BJ (cell line): ENCODE results near the gene TTC9B. TPM values are rescaled to one million over a fixed set of nuclear protein-coding genes. Genes with fewer than 3 reads are reported as not detected.

Experiments used
- CTCF ChIA-PET: fragments of 350-600 bp; formaldehyde crosslinking; extraction: SDS; loops from one replicate; lab custom pipeline; 2021; ENCODE audit warnings: antibody characterized with exemption, inconsistent platforms; lab: Yijun Ruan, JAX
- POLR2A ChIA-PET: fragments of 300-600 bp; sonication (Branson Sonifier 250); formaldehyde crosslinking; extraction: SDS; loops from one replicate; lab custom pipeline; 2021; ENCODE audit warnings: antibody characterized with exemption; lab: Charles Lee
- DNase-seq: peaks from one replicate; pipeline ENCODE4 v3.0.0-alpha.2; 2011; ENCODE audit warnings: low read depth
- H3K27me3 ChIP-seq: 2 replicates; pipeline ENCODE4 v1.6.0; 2011; ENCODE audit warnings: low read length; ENCODE audit not compliant: control insufficient read depth, insufficient read depth
- H3K36me3 ChIP-seq: 2 replicates; pipeline ENCODE4 v1.5.1; 2011; ENCODE audit warnings: low read length; ENCODE audit not compliant: control insufficient read depth, insufficient read depth
- H3K4me3 ChIP-seq: 2 replicates; pipeline ENCODE4 v1.5.1; 2011; ENCODE audit warnings: low read depth, mild to moderate bottlenecking, control low read depth, low read length
- polyA plus RNA-seq: library from polyadenylated mRNA; depleted of rRNA; stranded (reverse); fragments of >200 nt; gene quantifications from 2 replicates; pipeline ENCODE4 v1.2.3, GENCODE V29; 2011
- TF ChIP-seq, protein P1 (sequence below): IDR thresholded peaks from 2 replicates; pipeline ENCODE4 v1.5.1; 2011; ENCODE audit warnings: low read depth, mild to moderate bottlenecking, control low read depth, inconsistent platforms, low read length, moderate library complexity; ENCODE audit not compliant: insufficient read depth

TTC9B gene
- polyA plus RNA-seq, 1 experiment: not detected

- POLR2A ChIA-PET: no interaction called here
- H3K27me3 ChIP-seq: no peaks in the 10 kb centered on the region
- no peak overlapping the region for H3K4me3 ChIP-seq
- TF ChIP-seq, protein P1, sequence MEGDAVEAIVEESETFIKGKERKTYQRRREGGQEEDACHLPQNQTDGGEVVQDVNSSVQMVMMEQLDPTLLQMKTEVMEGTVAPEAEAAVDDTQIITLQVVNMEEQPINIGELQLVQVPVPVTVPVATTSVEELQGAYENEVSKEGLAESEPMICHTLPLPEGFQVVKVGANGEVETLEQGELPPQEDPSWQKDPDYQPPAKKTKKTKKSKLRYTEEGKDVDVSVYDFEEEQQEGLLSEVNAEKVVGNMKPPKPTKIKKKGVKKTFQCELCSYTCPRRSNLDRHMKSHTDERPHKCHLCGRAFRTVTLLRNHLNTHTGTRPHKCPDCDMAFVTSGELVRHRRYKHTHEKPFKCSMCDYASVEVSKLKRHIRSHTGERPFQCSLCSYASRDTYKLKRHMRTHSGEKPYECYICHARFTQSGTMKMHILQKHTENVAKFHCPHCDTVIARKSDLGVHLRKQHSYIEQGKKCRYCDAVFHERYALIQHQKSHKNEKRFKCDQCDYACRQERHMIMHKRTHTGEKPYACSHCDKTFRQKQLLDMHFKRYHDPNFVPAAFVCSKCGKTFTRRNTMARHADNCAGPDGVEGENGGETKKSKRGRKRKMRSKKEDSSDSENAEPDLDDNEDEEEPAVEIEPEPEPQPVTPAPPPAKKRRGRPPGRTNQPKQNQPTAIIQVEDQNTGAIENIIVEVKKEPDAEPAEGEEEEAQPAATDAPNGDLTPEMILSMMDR: no peak
- DNase-seq: no peak
- peaks cover 43% of the 10 kb centered on the region for H3K36me3 ChIP-seq
- CTCF ChIA-PET: interaction anchor here (1.4 kb wide), 1 partner anchor 399 kb away, joined by 3 read pairs; no protein-coding TSS in a partner anchor
Observed at GRCh38 chr19:40236026-40236355, 17.8 kb upstream of the TTC9B start.

DNA sequence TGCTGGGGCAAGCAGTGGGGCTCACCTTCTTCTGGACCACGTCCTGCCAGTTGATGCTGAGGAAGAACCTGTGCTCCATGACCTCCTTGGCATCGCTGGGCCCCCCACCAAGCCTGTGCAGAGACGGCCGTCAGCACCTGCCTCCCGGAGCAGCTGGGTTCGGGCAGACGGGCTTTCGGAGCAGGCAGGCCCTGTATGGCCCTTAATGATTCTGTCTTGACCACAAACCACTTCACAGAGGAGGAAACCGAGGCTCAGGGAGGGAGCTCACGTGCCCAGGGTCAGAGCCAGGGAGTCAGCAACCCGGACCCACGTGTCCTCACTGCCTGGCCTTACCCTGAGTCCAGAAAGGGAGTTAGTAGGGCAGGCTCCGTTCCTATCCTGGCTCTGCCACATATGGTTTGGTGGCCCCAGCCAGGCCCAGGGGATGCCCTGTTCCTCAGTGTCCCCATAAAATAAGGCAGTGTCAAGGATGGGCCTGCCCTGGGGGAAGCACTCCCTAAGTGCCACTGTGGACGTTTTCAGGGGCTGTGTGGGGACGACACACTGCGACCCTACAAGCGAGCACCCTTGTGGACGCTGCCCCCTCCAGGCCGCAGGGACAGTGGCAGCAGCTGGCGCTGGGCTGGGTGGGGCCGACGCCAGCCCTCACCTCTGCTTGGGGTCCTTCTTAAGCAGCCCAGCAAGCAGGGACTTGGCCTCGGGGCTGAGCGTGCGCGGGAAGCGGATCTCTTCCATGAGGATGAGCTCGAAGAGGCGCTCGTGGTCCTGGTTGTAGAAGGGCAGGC lies 17.2 kb upstream of the TTC9B start:
- POLR2A ChIA-PET: no interaction called here
- no peak for DNase-seq
- H3K27me3 ChIP-seq: no peaks in the 10 kb centered on the region
- peaks cover 41% of the 10 kb centered on the region for H3K36me3 ChIP-seq
- H3K4me3 ChIP-seq: no peak overlapping the region
- TF ChIP-seq, protein P1: peak; percentile 13; the same call in 1 of the 2 replicates
- CTCF ChIA-PET: interaction anchor here (0.9 to 1.4 kb wide), 2 partner anchors 15 to 399 kb away, joined by 3 read pairs; no protein-coding TSS in a partner anchor

- Histone ChIP-seq H3K36me3 (peaks cover 34% of the 10 kb centered on the region), H3K4me3 (no peak overlapping the region), H3K27me3 (no peaks in the 10 kb centered on the region)
- CTCF ChIA-PET: interaction anchor here (0.6 to 1.3 kb wide), 3 partner anchors 16 to 438 kb away, joined by 3 read pairs; no protein-coding TSS in a partner anchor
- DNase-seq: no peak
- POLR2A ChIA-PET: interaction anchor here (0.8 kb wide), 1 partner anchor 1698 kb away, joined by 5 read pairs; no protein-coding TSS in a partner anchor
- TF ChIP-seq, protein P1: no peak
Observed at GRCh38 chr19:40234429-40235237, 16.4 kb upstream of the TTC9B start.

DNA sequence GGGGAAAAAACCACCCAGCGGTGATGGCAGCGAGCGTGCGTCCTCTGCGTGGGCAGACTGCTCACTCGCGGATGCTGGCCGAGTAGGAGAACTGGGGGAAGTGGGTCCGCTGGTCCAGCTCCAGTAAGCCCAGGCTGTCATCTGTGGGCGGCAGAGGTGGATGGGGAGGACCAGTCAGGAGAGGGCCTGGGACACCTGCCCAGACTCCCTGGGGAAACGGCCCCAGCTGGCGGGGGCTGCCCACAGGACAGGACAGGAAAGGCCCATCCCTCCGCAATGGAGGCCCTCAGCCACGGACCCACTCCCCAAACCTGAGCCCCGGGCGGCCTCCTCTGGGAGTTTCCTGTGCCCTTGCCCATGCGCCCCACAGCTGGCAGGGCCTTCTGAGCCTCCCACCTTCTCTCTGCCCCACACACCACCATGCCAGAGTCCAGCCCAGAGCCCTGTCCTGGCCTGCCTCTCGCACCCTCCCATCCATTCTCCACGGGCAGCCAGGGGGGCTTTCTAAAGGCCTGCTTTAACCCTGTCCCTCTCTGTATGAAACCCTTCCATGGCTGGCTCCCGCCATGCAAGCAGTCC lies 15.7 kb upstream of the TTC9B start:
- Histone ChIP-seq H3K4me3 (no peak overlapping the region), H3K36me3 (peaks cover 30% of the 10 kb centered on the region), H3K27me3 (no peaks in the 10 kb centered on the region)
- no peak for DNase-seq
- TF ChIP-seq, protein P1: no peak
- POLR2A ChIA-PET: interaction anchor here (0.8 kb wide), 1 partner anchor 1699 kb away, joined by 5 read pairs; no protein-coding TSS in a partner anchor
- CTCF ChIA-PET: interaction anchor here (0.6 to 1.3 kb wide), 2 partner anchors 390 to 438 kb away, joined by 3 read pairs; no protein-coding TSS in a partner anchor
